ENCODE results near the gene C2CD2L.

DNA sequence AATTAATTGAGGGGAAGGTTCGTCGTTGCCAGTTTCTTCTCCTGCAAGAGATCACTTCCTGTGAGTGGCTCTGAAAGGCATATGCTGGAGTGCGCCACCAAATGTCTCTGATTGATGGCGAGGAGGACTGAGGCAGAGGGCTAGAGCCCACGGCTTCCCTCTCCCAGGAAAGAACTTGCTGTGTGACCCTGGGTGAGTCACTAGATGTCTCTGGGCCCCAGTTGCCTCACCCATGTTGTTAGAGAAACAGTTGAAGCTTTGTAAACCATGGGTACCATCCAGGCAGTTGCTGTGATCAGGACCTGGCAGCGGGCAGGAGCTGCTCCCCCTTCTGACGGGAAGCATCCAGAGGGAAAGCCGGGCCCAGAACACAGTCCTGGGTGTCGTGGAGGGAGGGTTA, 44.9 kb downstream of the C2CD2L start:
- TF ChIP-seq POLR2A (IDR thresholded peaks at IDR 0.05; ENCODE audit: low read depth, low read length) = no peak
- no peak for TF ChIP-seq IKZF2 (IDR thresholded peaks at IDR 0.05)
- no peak for TF ChIP-seq EZH2 (IDR thresholded peaks at IDR 0.05; ENCODE audit: borderline replicate concordance, control insufficient read depth, low read depth, low read length)
- no peak for TF ChIP-seq NR2F1 (conservative IDR thresholded peaks at IDR 0.05)
- no peak for TF ChIP-seq MXI1 (IDR thresholded peaks at IDR 0.05; ENCODE audit: low read depth, low read length)
- no peak for TF ChIP-seq SUZ12 (IDR thresholded peaks at IDR 0.05; ENCODE audit: unreplicated experiment)
- TF ChIP-seq, protein P1, sequence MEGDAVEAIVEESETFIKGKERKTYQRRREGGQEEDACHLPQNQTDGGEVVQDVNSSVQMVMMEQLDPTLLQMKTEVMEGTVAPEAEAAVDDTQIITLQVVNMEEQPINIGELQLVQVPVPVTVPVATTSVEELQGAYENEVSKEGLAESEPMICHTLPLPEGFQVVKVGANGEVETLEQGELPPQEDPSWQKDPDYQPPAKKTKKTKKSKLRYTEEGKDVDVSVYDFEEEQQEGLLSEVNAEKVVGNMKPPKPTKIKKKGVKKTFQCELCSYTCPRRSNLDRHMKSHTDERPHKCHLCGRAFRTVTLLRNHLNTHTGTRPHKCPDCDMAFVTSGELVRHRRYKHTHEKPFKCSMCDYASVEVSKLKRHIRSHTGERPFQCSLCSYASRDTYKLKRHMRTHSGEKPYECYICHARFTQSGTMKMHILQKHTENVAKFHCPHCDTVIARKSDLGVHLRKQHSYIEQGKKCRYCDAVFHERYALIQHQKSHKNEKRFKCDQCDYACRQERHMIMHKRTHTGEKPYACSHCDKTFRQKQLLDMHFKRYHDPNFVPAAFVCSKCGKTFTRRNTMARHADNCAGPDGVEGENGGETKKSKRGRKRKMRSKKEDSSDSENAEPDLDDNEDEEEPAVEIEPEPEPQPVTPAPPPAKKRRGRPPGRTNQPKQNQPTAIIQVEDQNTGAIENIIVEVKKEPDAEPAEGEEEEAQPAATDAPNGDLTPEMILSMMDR (IDR thresholded peaks at IDR 0.05 in 2 of 3, conservative IDR thresholded peaks at IDR 0.05 in 1 of 3; ENCODE audit: control insufficient read depth in 2 of 3, extremely low read depth in 1 of 3, insufficient read depth in 1 of 3, low read depth in 3 of 3, low read length in 3 of 3) = no peak
- no peak for TF ChIP-seq ZZZ3 (IDR thresholded peaks at IDR 0.05; ENCODE audit: control insufficient read depth, insufficient read length, low read depth)
- TF ChIP-seq KDM1A (IDR thresholded peaks at IDR 0.05; ENCODE audit: borderline replicate concordance) = no peak
- TF ChIP-seq CBFB (IDR thresholded peaks at IDR 0.05; ENCODE audit: low read depth) = no peak
- no peak for TF ChIP-seq POLR2AphosphoS2 (IDR thresholded peaks at IDR 0.05; ENCODE audit: low read depth, low read length)
- TF ChIP-seq POLR2AphosphoS5 (IDR thresholded peaks at IDR 0.05; ENCODE audit: low read length) = no peak
- no peak for TF ChIP-seq RFX5 (IDR thresholded peaks at IDR 0.05; ENCODE audit: low read depth, low read length)
